Thoracic aorta (tissue), 2 donors: ENCODE measurements around the gene ADAMTS2. TPM values are rescaled to one million over a fixed set of nuclear protein-coding genes. Genes with fewer than 3 reads are reported as not detected.

Experiments
- ATAC-seq: fragments of 150-250 bp; one replicate; pipeline ENCODE4 v1.8.0; 2017; ENCODE audit warnings: low read depth; ENCODE audit not compliant: insufficient number of reproducible peaks, low FRiP score
- DNase-seq: peaks from one replicate; pipeline ENCODE4 v3.0.0-alpha.2; 2020; ENCODE audit warnings: low spot score
- H3K27ac ChIP-seq, 2 donors: fragments of 200-600 bp; sonication (generic); 1 replicate in 1 of 2; 2 replicates in 1 of 2; pipeline ENCODE4 v1.5.1; 2016; ENCODE audit warnings: mild to moderate bottlenecking in 2 of 2, moderate library complexity in 2 of 2
- H3K27me3 ChIP-seq: fragments of 200-600 bp; sonication (generic); replicated peaks from 2 replicates; pipeline ENCODE4 v1.6.0; 2016; ENCODE audit warnings: mild to moderate bottlenecking; ENCODE audit not compliant: insufficient read depth
- H3K36me3 ChIP-seq: fragments of 200-600 bp; sonication (generic); one replicate; pipeline ENCODE4 v1.5.1; 2016
- H3K4me1 ChIP-seq, 2 donors: fragments of 200-600 bp; sonication (generic); 1 replicate in 1 of 2; 2 replicates in 1 of 2; pipeline versions ENCODE4 v1.5.1 to v1.6.0; 2016; ENCODE audit warnings: low read depth in 2 of 2, mild to moderate bottlenecking in 1 of 2; ENCODE audit not compliant: control insufficient read depth in 1 of 2
- H3K4me3 ChIP-seq: fragments of 200-600 bp; sonication (generic); 2 replicates; pipeline ENCODE4 v1.5.1; 2016; ENCODE audit warnings: mild to moderate bottlenecking
- H3K9me3 ChIP-seq: fragments of 200-600 bp; sonication (generic); 2 replicates; pipeline ENCODE4 v1.5.1; 2016
- total RNA-seq, 2 donors: library from RNA; depleted of rRNA; stranded (reverse); fragments of >200 nt; gene quantifications; one replicate each; pipeline versions ENCODE4 v1.1.0 to v1.2.3, GENCODE V29; 2016
- TF ChIP-seq, protein P1 (sequence below): fragments of 200-600 bp; sonication (generic); IDR thresholded peaks from one replicate; pipeline ENCODE4 v1.5.1; 2019; ENCODE audit warnings: antibody characterized with exemption

The ADAMTS2 gene
- total RNA-seq, 2 donors from 2014 or later: 34.4 to 60.7 TPM

GRCh38 chr5:179362355-179362754 is 17.1 kb upstream of the ADAMTS2 start:
- no peak for DNase-seq
- H3K4me3 ChIP-seq: no peak overlapping the region
- no peaks in the 10 kb centered on the region for H3K27me3 ChIP-seq
- no peaks in the 10 kb centered on the region for H3K9me3 ChIP-seq
- H3K36me3 ChIP-seq: no peaks in the 10 kb centered on the region
- no peaks in the 10 kb centered on the region for H3K4me1 ChIP-seq
- no peak for ATAC-seq
- TF ChIP-seq, protein P1, sequence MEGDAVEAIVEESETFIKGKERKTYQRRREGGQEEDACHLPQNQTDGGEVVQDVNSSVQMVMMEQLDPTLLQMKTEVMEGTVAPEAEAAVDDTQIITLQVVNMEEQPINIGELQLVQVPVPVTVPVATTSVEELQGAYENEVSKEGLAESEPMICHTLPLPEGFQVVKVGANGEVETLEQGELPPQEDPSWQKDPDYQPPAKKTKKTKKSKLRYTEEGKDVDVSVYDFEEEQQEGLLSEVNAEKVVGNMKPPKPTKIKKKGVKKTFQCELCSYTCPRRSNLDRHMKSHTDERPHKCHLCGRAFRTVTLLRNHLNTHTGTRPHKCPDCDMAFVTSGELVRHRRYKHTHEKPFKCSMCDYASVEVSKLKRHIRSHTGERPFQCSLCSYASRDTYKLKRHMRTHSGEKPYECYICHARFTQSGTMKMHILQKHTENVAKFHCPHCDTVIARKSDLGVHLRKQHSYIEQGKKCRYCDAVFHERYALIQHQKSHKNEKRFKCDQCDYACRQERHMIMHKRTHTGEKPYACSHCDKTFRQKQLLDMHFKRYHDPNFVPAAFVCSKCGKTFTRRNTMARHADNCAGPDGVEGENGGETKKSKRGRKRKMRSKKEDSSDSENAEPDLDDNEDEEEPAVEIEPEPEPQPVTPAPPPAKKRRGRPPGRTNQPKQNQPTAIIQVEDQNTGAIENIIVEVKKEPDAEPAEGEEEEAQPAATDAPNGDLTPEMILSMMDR: no peak
- no peak overlapping the region for H3K27ac ChIP-seq

DNA sequence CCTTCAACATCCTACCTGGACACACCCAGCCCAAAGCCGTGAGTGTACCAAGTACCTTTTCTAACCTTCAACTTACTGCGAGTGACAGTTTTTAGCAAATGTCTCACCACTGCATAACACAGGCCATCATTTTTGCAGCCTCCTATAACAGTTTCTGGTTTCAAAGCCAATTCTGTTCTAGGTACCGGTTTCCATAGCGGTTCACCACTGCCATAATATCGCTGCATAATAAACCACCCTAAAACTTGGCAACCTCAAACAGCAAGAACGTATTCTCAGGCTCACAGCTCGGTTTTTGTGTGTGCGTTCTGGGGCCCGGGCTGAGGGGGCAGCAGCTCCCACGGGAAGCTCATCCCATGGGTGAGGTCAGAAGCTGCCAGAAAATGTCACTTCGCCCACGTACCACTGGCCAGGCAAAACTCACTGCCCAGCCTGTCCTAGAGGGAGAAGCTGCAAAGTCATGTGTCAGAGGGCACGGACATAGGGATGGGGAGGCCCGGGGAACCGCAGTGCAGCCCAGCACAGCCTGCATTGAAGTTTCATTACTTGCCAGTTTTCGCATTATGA is 15.9 kb upstream of the ADAMTS2 start:
- Histone ChIP-seq H3K27me3 (no peaks in the 10 kb centered on the region), H3K9me3 (no peaks in the 10 kb centered on the region), H3K4me3 (no peak overlapping the region), H3K36me3 (no peaks in the 10 kb centered on the region), H3K27ac (no peak overlapping the region), H3K4me1 (no peaks in the 10 kb centered on the region)
- DNase-seq (no peak), ATAC-seq (no peak)
- TF ChIP-seq, protein P1: no peak

DNA sequence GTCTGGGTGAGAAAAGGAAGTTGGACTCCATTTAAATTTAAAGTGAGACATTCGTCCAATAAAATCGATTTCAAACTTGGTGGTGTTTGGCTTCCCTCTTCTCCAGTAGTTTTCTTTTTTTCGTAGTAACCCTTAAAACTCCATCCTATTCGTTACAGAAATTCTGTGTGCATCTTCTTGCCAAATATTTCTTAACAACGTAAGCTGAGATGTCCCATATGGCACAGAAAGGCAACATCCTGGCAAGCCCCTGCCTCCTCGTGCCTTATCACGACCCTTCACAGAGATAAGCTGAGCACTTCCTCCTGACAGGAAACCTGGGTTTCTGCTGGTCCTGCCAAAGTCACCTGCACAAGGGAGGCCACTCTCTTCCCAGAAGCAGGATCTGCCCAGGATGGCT is 11.8 kb upstream of the ADAMTS2 start:
- H3K27ac ChIP-seq: no peak overlapping the region
- DNase-seq (no peak), ATAC-seq (no peak)
- H3K4me3 ChIP-seq: no peak overlapping the region
- H3K27me3 ChIP-seq: no peaks in the 10 kb centered on the region
- TF ChIP-seq, protein P1: no peak
- H3K9me3 ChIP-seq: no peaks in the 10 kb centered on the region
- no peaks in the 10 kb centered on the region for H3K36me3 ChIP-seq
- H3K4me1 ChIP-seq: no peaks in the 10 kb centered on the region

DNA sequence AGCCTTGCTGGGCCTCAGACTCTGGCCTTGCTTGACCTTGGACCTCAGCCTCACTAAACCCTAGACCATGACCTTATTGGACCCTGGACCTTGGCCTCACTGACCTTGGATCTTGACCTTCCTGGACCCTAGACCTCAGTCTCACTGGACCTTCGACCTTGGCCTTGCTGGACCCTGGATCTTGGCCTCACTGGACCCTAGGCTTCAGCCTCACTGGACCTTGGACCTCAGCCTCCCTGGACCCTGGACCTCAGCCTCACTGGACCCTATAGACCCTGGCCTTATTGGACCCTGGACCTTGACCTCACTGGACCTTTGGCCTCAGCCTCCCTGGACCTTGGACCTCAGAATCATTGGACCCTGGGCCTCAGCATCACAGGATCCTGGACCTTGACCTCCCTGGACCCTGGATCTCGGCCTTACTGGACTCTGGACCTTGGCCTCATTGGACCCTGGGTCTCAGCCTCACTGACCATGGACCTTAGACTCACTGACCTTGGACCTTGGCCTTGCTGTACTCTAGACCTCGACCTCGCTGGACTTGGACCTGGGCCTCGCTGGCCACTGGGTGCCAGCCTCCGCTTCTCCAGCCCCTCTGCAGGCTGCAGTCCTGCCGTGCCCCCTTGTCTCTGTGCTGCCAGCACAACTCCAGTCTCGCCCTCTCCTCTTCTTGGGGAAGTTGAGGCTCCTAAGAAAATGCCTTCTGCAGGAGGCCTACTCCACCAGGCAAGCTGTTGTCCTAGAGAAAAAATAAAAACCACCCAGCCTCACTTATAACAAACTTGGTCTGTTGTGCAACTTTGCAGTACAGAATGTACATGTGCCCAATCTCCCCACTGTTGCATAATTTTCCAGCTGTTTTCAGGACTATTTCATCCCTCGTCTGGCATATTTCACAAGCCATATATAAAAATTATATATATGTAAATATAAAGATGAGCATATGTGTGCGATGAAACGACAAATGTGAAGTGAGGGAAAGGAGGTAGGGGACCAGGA is 11.0 kb upstream of the ADAMTS2 start:
- no peak for ATAC-seq
- DNase-seq: no peak
- H3K27ac ChIP-seq: no peak overlapping the region

More for the DNA sequence above, 11.0 kb upstream of the ADAMTS2 start:
- TF ChIP-seq, protein P1: no peak
- no peaks in the 10 kb centered on the region for H3K4me1 ChIP-seq
- no peaks in the 10 kb centered on the region for H3K27me3 ChIP-seq
- H3K4me3 ChIP-seq: no peak overlapping the region
- no peaks in the 10 kb centered on the region for H3K9me3 ChIP-seq
- H3K36me3 ChIP-seq: no peaks in the 10 kb centered on the region
